Osteocyte (in vitro differentiated cells): ENCODE data around the gene PKNOX2. TPM values are rescaled to one million over a fixed set of nuclear protein-coding genes. Genes with fewer than 3 reads are reported as not detected.

Experiments
- DNase-seq: peaks from one replicate; pipeline ENCODE4 v3.0.0; 2021; ENCODE audit warnings: mixed read lengths; ENCODE audit not compliant: unreplicated experiment; ENCODE audit errors: extremely low spot score
- H3K27ac Mint-ChIP-seq: one replicate; pipeline ENCODE4 v1.8.0; 2021; ENCODE audit warnings: mild to moderate bottlenecking, mixed read lengths; ENCODE audit not compliant: unreplicated experiment
- H3K27me3 Mint-ChIP-seq: one replicate; pipeline ENCODE4 v1.8.0; 2021; ENCODE audit warnings: mixed read lengths; ENCODE audit not compliant: unreplicated experiment
- H3K36me3 Mint-ChIP-seq: one replicate; pipeline ENCODE4 v1.8.0; 2021; ENCODE audit warnings: mixed read lengths; ENCODE audit not compliant: unreplicated experiment
- H3K4me1 Mint-ChIP-seq: one replicate; pipeline ENCODE4 v1.8.0; 2021; ENCODE audit warnings: mixed read lengths; ENCODE audit not compliant: unreplicated experiment
- H3K4me3 Mint-ChIP-seq: one replicate; pipeline ENCODE4 v1.8.0; 2021; ENCODE audit warnings: mild to moderate bottlenecking, moderate library complexity, mixed read lengths; ENCODE audit not compliant: unreplicated experiment
- H3K9me3 Mint-ChIP-seq: one replicate; pipeline ENCODE4 v1.8.0; 2021; ENCODE audit warnings: mixed read lengths; ENCODE audit not compliant: unreplicated experiment
- total RNA-seq: library from RNA; stranded (reverse); gene quantifications from 2 replicates; pipeline ENCODE4 v1.2.1, GENCODE V29; 2021
- TF ChIP-seq, protein P1 (sequence below): fragments of 200-600 bp; sonication (generic); IDR thresholded peaks from 2 replicates; pipeline ENCODE4 v1.5.0; 2021; ENCODE audit warnings: antibody characterized with exemption, mild to moderate bottlenecking, moderate library complexity

The PKNOX2 gene
- total RNA-seq, 1 donor from 2014 or later = 89.3 TPM

DNA sequence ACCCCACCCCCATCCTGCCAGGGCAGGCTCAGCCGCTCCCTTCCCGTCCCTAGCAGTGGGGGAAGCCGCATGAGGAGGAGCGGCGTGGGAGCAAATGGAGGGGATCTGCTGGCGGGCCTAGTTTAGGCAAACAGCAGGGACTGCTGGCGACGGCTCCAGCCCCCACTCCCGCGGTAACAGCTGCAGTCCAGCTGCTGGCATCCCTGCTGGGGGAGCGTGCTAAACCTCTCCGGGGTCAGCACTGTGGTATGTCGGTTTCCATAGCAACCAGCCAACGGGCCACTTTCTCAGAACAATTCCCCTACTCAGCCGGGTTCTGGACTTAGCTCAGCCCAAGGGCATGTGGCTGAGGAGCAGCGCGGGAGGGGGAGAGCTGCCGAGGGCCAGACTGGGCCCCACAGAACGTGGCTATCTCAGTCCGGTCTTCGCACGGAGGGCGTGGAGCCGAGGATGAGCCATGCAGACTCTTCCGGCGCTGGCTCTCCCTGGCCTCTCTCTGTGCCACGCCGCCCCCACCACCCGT lies 98.8 kb downstream of the PKNOX2 start:
- Mint-ChIP-seq H3K9me3 (no peaks in the 10 kb centered on the region), H3K4me3 (no peak overlapping the region), H3K4me1 (peaks cover 92% of the 10 kb centered on the region), H3K27me3 (no peaks in the 10 kb centered on the region), H3K36me3 (peaks cover 9% of the 10 kb centered on the region), H3K27ac (peak overlapping the region; percentile 99)
- peak; percentile 99 for DNase-seq
- TF ChIP-seq, protein P1, sequence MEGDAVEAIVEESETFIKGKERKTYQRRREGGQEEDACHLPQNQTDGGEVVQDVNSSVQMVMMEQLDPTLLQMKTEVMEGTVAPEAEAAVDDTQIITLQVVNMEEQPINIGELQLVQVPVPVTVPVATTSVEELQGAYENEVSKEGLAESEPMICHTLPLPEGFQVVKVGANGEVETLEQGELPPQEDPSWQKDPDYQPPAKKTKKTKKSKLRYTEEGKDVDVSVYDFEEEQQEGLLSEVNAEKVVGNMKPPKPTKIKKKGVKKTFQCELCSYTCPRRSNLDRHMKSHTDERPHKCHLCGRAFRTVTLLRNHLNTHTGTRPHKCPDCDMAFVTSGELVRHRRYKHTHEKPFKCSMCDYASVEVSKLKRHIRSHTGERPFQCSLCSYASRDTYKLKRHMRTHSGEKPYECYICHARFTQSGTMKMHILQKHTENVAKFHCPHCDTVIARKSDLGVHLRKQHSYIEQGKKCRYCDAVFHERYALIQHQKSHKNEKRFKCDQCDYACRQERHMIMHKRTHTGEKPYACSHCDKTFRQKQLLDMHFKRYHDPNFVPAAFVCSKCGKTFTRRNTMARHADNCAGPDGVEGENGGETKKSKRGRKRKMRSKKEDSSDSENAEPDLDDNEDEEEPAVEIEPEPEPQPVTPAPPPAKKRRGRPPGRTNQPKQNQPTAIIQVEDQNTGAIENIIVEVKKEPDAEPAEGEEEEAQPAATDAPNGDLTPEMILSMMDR = no peak

DNA sequence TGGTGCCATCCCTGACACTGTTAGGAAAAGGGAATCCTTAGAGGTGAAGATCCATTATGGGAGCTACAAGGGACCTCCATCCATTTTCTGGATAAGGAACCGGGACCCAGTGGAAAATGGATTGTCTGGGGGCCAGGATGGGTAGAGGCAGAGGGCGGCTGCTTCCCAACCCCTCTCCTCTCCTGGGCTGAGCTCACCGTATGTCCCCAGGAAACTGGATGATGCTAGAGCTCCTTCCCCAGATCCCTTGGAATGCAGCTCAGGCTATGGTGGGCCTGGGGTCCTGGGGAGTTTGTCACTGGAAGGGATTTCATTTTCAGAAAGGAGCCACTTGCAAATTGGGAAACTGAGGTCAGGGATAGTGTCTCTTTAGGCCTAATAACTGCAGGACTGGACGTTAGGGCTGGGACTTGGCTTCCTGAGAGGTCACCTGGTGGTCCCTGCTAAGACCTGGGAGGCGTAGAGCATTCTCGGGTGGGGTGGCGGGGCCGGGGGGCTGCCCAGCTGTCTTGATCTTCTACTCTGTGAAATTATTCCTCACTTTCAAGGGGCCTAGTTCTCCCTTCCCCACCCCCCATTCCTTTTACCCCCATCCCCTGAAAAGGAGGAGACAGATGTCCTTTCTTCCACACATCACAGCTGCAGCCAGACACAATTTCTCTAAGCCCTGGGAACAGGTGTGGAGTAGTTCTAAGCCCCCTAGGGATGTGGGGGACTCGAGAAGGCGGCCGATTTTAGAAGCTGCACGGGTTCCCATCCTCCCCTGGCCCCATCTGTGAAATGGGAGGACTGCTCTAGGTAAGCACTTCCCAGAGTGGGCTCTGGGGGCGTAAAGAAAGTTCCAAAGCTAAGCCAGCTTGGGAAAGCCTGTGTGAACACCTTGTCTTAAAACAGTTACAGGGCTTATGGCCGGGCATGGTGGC lies 99.8 kb downstream of the PKNOX2 start:
- Mint-ChIP-seq H3K4me1 (peaks cover 86% of the 10 kb centered on the region), H3K27me3 (no peaks in the 10 kb centered on the region), H3K27ac (peak overlapping the region; percentile 99), H3K9me3 (no peaks in the 10 kb centered on the region), H3K36me3 (peaks cover 12% of the 10 kb centered on the region), H3K4me3 (no peak overlapping the region)
- TF ChIP-seq, protein P1 = no peak
- no peak for DNase-seq

DNA sequence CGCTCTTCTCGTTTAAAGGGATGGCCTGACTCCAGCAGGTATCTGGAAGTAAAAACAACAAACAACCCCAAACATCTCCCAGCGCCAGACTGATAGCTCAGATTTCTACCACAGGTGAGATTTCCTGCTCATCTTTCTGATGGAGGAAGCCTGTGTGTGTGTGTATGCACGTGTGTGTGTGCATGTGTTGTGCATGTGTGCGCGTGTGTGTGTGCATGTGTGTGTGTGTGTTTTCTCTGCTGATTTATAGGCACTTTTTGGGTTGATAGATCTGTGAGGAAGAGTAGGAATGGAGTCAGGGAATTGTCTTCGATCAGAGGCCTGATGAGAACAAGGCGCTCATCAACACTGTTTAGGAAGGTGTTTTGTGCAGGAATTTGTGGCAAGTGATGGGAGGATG lies 103.0 kb downstream of the PKNOX2 start:
- peaks cover 72% of the 10 kb centered on the region for H3K4me1 Mint-ChIP-seq
- H3K27ac Mint-ChIP-seq = no peak overlapping the region
- DNase-seq = no peak
- no peaks in the 10 kb centered on the region for H3K9me3 Mint-ChIP-seq
- TF ChIP-seq, protein P1 = no peak
- no peak overlapping the region for H3K4me3 Mint-ChIP-seq
- no peaks in the 10 kb centered on the region for H3K27me3 Mint-ChIP-seq
- H3K36me3 Mint-ChIP-seq = peaks cover 19% of the 10 kb centered on the region

DNA sequence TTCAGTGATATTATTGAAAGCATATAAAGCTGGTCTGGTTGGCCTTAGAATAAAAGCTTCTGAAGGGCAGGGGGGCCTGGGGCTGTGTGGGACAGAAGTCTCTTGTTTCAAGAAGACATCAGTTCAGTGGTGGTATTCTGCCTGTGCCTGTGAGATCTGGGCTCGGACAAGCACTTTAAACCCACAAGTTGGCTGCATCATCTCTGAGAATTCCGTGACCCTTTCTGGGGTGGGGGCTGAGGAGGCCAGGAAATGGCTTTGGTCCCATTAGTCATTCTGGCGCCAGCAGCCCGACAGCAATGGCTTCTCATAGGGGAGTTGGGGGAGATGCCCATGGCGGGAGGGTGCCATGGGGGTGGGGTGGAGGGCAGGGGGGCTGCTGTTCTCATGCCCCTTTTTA lies 104.1 kb downstream of the PKNOX2 start:
- peaks cover 19% of the 10 kb centered on the region for H3K36me3 Mint-ChIP-seq
- TF ChIP-seq, protein P1 = no peak
- peak overlapping the region; percentile 61 for H3K27ac Mint-ChIP-seq
- H3K9me3 Mint-ChIP-seq = no peaks in the 10 kb centered on the region
- DNase-seq = no peak
- no peaks in the 10 kb centered on the region for H3K27me3 Mint-ChIP-seq
- peaks cover 73% of the 10 kb centered on the region for H3K4me1 Mint-ChIP-seq
- no peak overlapping the region for H3K4me3 Mint-ChIP-seq

DNA sequence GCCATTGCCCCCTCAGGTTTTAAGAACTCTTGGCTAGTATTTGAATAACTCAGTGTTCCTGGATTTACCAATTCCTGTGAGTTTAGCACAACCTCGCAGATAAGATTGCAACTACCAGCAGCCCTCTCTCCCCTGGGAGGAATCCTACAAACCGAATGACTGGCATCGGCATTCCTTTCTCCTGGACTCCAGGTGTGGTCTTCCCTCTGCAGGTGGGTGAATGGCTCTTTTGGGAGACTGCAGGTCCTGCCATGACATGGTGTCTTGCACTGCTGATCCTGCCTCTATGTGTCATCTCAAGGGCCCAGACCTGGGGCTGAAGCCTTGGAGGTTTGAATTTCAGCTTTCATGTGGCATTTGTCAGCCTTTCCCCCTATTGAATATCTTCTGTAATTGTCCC lies 105.6 kb downstream of the PKNOX2 start:
- Mint-ChIP-seq H3K4me1 (peaks cover 62% of the 10 kb centered on the region), H3K36me3 (peaks cover 25% of the 10 kb centered on the region), H3K9me3 (no peaks in the 10 kb centered on the region), H3K27ac (no peak overlapping the region), H3K27me3 (no peaks in the 10 kb centered on the region), H3K4me3 (no peak overlapping the region)
- TF ChIP-seq, protein P1 = no peak
- no peak for DNase-seq
